ENCODE results near the gene NFKBIZ.

NFKBIZ gene

DNA sequence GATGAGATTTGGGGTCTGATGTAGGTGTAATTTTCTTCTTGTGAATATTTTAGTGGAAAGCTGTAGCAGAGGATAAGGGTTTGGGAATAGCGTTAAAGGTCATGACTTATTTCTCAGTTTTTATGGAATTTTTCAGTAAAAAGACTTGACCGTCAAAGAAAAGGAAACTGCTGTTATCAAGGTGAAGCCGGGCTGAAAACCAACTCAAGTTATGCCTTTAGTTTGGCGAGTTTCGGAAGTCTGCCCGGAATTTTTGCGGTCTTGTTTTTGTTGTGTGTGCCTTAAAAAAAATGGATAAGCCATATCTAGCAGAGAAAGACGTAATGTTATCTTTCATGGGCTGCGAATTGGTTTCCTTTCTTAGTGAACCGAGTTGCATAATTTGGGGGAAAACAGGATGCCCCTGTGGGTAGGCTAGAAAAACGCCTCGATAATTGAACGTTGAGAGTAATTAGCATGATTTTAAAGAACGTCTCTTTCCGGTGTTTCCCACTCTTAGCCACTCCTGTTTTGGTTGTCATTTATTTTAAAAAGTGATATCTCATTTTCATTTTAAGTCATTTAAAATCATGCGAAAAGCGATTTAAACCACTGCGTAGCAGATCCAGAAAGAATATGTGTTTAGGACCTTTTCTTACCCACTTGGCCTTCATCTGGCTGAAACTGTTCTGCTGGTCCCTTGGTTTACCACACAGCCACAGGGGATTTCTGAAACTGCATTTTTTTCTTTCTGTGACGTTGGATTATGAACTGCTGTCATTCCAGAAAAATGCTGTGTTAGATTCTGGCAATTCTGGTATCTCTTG lies 1.1 kb downstream of the NFKBIZ start:
- TF ChIP-seq, protein P1, sequence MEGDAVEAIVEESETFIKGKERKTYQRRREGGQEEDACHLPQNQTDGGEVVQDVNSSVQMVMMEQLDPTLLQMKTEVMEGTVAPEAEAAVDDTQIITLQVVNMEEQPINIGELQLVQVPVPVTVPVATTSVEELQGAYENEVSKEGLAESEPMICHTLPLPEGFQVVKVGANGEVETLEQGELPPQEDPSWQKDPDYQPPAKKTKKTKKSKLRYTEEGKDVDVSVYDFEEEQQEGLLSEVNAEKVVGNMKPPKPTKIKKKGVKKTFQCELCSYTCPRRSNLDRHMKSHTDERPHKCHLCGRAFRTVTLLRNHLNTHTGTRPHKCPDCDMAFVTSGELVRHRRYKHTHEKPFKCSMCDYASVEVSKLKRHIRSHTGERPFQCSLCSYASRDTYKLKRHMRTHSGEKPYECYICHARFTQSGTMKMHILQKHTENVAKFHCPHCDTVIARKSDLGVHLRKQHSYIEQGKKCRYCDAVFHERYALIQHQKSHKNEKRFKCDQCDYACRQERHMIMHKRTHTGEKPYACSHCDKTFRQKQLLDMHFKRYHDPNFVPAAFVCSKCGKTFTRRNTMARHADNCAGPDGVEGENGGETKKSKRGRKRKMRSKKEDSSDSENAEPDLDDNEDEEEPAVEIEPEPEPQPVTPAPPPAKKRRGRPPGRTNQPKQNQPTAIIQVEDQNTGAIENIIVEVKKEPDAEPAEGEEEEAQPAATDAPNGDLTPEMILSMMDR (IDR thresholded peaks at IDR 0.05; ENCODE audit: borderline replicate concordance, insufficient read depth, low read depth, low read length) = no peak
- peak overlapping the region; percentile 88 for H3K4me3 ChIP-seq (ENCODE audit: low read depth, low read length)

DNA sequence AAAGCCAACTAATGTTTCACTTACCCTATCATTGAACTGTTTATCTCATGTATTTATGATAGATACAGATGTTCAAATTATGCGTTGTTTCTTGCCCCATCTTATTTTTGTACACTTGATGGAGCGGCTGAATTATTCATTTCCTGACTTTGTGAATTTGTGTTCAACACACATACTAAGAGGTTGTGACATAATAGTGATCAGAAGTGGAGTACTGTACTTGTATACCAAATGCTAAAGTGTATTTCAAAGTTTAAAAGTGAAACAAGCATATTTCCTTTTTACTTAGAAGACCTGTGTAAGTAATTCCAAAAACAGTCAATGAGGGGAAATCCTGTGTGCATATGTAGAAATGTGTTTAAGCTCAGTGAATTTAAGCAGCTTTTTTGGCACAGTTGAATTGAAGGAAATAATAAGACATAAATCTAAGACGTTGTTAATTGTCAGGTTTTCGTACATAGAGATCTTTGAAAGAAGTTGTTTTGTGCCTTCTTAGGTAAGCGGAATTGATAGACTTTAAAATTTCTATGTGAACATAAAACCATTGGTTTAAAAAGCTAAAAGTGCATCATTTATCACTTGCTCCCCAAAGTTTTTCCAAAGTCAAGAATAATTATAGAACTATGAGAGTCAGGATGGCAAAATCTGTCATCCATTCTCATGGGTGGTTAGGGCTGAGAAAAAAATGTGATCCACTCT lies 1.9 kb downstream of the NFKBIZ start:
- TF ChIP-seq, protein P1 (IDR thresholded peaks at IDR 0.05; ENCODE audit: borderline replicate concordance, insufficient read depth, low read depth, low read length) = no peak
- H3K4me3 ChIP-seq (ENCODE audit: low read depth, low read length) = peak overlapping the region; percentile 88

DNA sequence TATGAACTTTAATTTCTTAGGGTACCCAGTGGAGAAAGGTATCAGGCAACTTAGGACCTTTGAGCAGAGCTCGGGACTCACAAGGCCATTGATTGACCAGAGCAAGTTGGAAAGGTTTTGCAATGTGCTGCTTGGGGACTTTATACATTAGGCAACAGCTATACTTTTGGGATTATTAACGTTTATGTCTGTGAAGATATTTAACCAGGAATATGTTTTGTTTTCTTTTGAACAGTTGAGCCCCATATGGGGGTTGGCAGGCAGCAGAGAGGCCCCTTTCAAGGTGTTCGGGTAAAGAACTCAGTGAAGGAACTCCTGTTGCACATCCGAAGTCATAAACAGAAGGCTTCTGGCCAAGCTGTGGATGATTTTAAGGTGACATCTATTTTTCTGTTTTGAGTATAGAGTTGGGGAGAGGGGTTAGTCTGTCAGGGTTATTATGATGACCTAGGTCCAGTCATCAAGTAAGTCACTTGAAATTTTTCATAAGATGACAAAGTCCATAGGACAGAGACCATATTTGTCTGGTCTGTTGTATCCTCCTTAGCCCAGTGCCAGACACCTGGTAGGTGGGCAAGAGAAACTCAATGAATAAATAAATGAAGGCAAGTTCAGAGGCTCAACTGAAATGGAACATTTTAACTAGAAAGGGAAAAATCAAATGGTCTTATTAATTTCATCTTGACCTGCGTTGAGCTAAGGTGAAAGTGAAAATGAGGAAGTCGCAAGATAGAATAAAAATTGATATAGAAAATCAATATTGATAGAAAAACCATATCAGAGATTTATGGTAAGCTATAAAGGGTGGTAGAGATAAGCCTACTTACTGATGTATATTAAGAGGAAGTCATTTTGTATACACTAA lies 2.8 kb downstream of the NFKBIZ start:
- TF ChIP-seq, protein P1 (IDR thresholded peaks at IDR 0.05; ENCODE audit: borderline replicate concordance, insufficient read depth, low read depth, low read length) = no peak
- peak overlapping the region; percentile 88 for H3K4me3 ChIP-seq (ENCODE audit: low read depth, low read length)

DNA sequence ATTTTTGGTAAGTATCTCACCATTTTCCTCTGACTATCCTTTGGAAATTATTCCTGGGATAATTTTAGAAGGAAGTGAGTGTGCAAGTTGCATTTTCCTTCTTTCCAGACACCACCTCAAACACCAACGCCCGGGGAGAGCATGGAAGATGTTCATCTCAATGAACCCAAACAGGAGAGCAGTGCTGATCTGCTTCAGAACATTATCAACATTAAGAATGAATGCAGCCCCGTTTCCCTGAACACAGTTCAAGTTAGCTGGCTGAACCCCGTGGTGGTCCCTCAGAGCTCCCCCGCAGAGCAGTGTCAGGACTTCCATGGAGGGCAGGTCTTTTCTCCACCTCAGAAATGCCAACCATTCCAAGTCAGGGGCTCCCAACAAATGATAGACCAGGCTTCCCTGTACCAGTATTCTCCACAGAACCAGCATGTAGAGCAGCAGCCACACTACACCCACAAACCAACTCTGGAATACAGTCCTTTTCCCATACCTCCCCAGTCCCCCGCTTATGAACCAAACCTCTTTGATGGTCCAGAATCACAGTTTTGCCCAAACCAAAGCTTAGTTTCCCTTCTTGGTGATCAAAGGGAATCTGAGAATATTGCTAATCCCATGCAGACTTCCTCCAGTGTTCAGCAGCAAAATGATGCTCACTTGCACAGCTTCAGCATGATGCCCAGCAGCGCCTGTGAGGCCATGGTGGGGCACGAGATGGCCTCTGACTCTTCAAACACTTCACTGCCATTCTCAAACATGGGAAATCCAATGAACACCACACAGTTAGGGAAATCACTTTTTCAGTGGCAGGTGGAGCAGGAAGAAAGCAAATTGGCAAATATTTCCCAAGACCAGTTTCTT lies 3.9 kb downstream of the NFKBIZ start:
- H3K4me3 ChIP-seq (ENCODE audit: low read depth, low read length) = no peak overlapping the region
- TF ChIP-seq, protein P1 (IDR thresholded peaks at IDR 0.05; ENCODE audit: borderline replicate concordance, insufficient read depth, low read depth, low read length) = no peak

DNA sequence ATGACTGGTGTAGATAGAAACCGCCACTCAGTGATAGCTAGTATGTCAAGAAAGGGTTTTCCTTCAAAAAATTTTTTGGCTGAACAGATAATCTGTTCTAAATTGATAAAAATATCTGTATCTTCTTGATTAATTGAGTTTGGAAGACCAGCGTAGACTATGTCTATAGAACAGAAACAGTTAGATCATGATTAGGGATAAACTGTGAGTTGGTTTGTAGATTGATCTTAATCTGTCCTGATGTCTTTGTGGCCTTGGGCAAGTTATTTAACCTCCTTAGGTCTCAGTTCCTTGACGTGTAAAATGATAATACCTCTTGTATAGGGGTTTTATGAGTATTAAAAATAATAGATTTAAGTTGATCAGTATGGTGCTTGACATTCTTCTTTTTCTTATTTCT lies 4.7 kb downstream of the NFKBIZ start:
- TF ChIP-seq, protein P1 (IDR thresholded peaks at IDR 0.05; ENCODE audit: borderline replicate concordance, insufficient read depth, low read depth, low read length) = no peak
- H3K4me3 ChIP-seq (ENCODE audit: low read depth, low read length) = no peak overlapping the region

DNA sequence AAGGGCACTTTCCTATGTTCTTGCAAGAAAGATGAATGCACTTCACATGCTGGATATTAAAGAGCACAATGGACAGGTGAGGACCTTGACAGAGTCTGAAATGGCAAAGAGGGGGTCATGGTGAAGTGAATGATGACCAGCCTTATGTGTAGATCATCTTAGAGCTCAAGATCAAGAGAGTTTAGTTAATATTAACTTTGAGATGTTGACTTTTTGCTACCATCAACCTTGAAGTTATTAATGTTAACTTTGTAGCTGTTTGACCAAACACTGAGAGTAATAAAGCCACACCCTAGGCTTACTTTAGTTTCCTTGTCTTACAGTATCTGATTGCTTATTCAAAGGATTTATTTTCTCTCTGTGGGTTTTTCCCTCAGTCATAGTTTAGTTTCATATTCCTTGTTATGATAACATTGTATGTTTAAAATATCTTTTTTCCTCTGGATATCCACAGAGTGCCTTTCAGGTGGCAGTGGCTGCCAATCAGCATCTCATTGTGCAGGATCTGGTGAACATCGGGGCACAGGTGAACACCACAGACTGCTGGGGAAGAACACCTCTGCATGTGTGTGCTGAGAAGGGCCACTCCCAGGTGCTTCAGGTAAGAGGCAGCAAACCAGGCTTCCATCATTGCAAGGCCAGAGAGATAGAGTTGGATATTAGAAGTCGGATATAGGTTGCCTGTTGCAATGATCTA lies 5.4 kb downstream of the NFKBIZ start:
- TF ChIP-seq, protein P1 (IDR thresholded peaks at IDR 0.05; ENCODE audit: borderline replicate concordance, insufficient read depth, low read depth, low read length) = no peak

More for the DNA sequence above, 5.4 kb downstream of the NFKBIZ start:
- H3K4me3 ChIP-seq (ENCODE audit: low read depth, low read length) = no peak overlapping the region

Data from GM12875 (cell line).